Epithelial cell of esophagus (primary cell): Measurements from ENCODE around the gene PREB.
A peak's percentile ranks its signal among the peaks of the same experiment; 100 is the strongest.
"Not testable (repeated sequence)": the region's sequence is repeated elsewhere in the genome, so short reads cannot be mapped to it uniquely, and the experiment has no call there.

ENCODE experiments used
- DNase-seq: peaks from one replicate; pipeline ENCODE4 v3.0.0; 2010; ENCODE audit warnings: low read depth
- H3K4me3 ChIP-seq: 2 replicates; pipeline ENCODE4 v1.5.1; 2011; ENCODE audit warnings: mild to moderate bottlenecking, low read length, control low read depth
- TF ChIP-seq, protein P1 (sequence below): IDR thresholded peaks from 2 replicates; pipeline ENCODE4 v1.5.1; 2011; ENCODE audit warnings: low read depth, mild to moderate bottlenecking, low read length, control low read depth, inconsistent platforms; ENCODE audit not compliant: insufficient read depth; ENCODE audit errors: missing control alignments

The PREB gene

DNA sequence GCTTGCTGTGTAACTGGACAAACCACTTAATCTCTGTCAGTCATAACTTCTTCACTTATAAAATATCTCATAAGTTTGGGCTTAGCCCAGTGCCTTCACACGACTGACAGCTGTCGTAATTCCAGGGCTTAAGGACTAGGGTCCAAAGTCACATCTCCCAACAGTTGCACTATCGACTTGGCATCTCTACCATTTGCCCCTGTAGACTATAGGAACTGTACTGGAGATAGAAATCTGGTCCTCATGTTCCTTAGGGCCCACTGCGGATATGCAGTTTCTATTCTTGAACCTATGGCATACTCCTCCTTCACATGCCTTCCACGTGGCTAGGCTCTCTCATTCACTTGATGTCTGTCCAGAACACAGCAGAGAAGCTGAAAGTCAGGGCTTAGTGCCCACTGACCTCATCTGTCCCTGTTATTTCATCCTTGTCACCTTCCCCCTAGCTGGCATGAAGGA lies 8.2 kb downstream of the PREB start:
- DNase-seq = no peak
- no peak overlapping the region for H3K4me3 ChIP-seq
- TF ChIP-seq, protein P1, sequence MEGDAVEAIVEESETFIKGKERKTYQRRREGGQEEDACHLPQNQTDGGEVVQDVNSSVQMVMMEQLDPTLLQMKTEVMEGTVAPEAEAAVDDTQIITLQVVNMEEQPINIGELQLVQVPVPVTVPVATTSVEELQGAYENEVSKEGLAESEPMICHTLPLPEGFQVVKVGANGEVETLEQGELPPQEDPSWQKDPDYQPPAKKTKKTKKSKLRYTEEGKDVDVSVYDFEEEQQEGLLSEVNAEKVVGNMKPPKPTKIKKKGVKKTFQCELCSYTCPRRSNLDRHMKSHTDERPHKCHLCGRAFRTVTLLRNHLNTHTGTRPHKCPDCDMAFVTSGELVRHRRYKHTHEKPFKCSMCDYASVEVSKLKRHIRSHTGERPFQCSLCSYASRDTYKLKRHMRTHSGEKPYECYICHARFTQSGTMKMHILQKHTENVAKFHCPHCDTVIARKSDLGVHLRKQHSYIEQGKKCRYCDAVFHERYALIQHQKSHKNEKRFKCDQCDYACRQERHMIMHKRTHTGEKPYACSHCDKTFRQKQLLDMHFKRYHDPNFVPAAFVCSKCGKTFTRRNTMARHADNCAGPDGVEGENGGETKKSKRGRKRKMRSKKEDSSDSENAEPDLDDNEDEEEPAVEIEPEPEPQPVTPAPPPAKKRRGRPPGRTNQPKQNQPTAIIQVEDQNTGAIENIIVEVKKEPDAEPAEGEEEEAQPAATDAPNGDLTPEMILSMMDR = no peak

DNA sequence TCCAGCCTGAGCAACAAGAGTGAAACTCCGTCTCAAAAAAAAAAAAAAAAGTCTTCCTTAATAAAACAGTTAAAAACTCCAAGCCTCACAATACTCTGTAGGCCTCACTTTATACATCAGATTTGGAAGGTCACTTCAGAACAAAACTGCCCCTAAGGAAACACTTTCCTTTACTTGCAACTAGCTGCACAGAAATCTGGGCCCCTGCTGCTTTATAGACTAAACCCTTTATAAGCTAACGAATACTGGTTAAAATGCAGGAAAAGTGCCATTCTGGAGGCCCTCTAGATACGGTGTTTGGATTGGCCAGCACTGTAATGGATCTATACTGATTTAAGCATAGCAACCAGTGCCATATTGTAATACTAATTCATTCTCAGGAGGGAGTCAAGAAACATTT lies 9.3 kb downstream of the PREB start:
- H3K4me3 ChIP-seq = no peak overlapping the region
- DNase-seq = no peak
- TF ChIP-seq, protein P1 = no peak

DNA sequence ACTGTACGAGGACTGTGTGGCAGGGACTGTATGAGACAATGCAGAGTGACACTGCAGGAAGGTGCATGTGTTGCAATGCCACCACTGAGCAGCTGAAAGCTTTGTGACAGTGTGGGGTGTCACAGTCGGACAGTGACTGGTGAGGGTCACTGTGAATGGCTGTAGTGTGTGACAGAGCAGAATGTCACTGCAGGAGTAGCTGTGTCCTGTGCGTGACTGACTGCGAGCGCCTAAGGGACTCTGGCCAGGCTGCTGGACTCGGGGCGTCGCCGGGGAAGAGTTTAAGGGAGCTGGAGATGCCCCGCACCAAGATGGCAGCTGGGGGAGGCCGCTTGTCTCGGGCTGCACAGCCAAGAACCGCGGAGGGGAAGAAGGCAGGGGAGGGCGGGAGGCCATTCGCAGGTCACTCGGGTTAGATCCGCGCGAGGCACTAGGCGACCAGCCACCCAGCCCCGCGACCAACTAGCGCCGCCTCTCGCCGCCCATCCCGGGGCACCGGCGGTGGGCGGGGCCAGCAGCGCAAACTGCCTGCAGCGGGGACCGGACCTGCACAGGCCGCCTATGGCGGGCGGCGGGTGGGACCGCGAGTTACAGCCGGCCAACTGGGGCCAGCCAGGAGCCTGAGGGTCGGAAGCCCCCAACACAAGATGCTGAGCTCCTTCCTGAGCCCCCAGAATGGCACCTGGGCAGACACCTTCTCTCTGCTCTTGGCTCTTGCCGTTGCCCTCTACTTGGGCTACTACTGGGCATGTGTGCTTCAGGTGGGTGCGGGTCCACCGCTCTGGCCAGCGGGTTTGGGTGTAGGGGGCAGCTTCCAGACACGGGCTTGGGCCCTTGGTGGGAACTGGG lies 10.9 kb downstream of the PREB start, which contains the start of gene ABHD1:
Gene ABHD1, plus strand, starts transcription at position 514 of the 849 bp plus-strand sequence. Its CDS starts 134 bp downstream, at position 648.
- DNase-seq = peak; percentile 10
- peak within 1 kb of the TSS; percentile 49 for H3K4me3 ChIP-seq
- TF ChIP-seq, protein P1 = no peak

DNA sequence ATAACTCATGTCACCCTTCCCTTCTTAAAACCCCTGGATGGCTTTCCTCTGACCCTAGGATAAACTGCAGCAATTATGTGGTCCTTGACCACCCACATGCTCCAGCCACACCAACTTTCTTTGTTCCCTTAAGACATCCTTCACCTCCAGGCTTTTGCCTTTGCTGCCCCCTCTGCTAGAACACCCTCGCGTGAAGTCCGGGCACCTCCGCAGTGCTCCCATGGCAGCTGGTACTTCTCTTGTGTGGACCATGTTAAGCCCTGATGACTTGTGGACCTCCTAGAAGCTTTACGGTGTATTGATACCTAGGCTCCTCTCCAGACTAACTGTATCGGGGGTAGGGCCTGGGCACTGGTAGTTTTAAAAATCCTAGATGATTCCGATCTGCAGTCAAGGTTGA lies 11.6 kb downstream of the PREB start:
- no peak overlapping the region for H3K4me3 ChIP-seq
- TF ChIP-seq, protein P1 = no peak
- DNase-seq = no peak

DNA sequence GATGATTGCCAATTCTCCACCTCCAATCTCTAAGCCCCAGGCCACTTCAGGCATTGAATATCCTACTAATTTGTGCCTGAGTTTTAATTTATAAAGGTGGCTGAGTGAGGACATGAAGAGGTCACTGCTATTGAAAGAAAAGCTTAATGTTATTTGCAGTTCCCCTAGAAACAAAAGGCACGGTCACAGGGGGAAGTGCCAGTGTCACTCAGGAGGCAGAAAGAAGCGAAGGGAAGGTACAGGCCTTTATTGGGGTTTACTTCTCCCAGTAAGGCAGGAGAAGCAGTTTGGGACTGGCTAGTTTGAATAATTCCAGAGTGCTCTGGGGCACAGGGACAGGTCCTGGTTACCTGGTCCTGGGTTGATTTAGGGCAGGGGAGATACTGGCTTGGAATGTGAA lies 12.5 kb downstream of the PREB start:
- DNase-seq = no peak
- no peak overlapping the region for H3K4me3 ChIP-seq
- TF ChIP-seq, protein P1 = no peak

DNA sequence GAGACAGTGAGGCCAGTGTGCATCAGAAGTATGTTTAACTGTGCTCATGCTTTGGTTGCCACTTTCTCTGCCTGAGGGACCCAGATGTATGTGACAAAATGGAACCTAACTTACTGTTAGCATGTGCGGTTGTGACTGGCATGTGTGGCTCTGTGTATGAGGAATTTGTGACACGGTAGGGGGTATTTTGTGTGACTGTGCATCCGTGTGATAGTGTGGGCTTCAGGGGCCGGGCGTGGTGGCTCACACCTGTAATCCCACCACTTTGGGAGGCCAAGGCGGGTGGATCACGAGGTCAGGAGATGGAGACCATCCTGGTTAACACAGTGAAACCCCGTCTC lies 15.1 kb downstream of the PREB start:
- peak overlapping the region; percentile 38 for H3K4me3 ChIP-seq
- not testable (repeated sequence) for DNase-seq

DNA sequence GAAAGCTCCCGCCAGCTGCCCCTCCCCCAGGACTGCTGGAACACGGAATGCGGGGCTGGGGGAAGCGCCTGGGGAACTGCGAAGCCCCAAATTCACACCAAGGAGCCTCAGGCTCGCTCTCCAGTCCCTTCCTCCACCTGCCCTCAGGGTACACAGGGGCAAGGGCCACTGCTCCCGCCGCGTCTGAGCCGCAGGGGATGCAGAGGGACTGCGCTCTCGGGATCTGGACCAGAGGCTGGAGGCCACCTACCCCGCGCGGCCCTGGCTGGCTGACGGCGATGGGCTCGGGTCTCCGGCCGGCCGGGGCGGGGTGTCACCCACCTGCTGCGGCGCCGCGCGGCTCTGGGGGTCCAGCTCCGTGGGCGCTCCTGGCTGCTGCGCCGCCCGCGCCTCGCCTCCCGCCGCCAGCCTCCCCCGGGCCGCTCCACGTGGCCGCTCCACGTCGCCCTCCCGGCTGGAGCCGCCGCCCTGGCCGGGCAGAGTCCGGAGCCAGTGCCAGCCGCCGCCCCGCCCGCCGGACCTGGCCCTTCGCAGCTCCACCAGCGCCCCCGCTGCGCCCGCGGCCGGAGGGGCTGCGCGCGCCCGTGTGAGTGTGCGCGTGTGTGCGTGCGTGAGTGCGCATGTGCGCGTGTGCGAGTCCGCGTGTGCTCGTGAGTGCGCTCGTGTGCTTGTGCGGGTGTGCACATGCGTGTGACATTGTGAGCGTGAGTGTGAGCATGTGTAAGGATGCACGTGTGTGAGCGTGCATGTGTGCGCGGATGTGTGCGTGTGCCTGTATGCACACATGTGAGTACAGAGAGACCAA lies 15.7 kb downstream of the PREB start, which contains the start of gene CGREF1:
Gene CGREF1, minus strand, starts transcription at position 604 of the 805 bp plus-strand sequence. CDS start 14,762 bp downstream, outside the sequence.
- peak within 1 kb of the TSS; percentile 52 for H3K4me3 ChIP-seq
- TF ChIP-seq, protein P1 = no peak
- DNase-seq = peak; percentile 9
